Endothelial cell of umbilical vein (primary cell): ENCODE measurements around the gene KCTD16.

Experiments used
- MAX ChIP-seq: IDR thresholded peaks from 2 replicates; pipeline ENCODE4 v1.6.1; 2011; ENCODE audit not compliant: insufficient read depth, insufficient read length
- POLR2A ChIP-seq: IDR thresholded peaks from 2 replicates; pipeline ENCODE4 v1.6.1; 2012; ENCODE audit warnings: low read depth, mild to moderate bottlenecking, control low read depth, low read length
- TF ChIP-seq, protein P1 (sequence below), 2 donors: IDR thresholded peaks; 1 replicate in 1 of 2; 2 replicates in 1 of 2; pipeline ENCODE4 v1.5.1; 2011; ENCODE audit warnings: low read length in 2 of 2, mild to moderate bottlenecking in 2 of 2, moderate library complexity in 2 of 2, control low read depth in 1 of 2, inconsistent platforms in 1 of 2, low read depth in 1 of 2; ENCODE audit not compliant: insufficient read depth in 1 of 2; ENCODE audit errors: extremely low read depth in 1 of 2

DNA sequence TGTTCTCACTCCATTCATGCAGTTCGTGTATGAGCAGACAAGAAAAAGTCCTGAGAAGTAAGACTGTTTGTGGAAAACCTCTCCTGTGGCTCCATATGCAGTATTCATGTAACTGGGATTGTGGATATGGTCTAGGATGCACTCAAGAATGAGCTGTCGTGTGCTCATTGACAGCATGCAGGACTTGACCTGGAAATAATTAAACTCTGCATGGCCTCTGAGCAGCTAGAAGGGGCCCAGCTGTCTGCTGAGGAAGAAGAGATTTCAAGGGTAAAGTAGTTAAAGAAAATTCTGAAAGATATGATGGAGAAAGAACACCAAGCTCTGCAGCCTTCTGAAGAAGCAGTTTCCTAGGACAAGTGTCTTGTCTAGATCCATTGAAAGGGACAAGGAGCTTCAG is 89.4 kb downstream of the KCTD16 start:
- TF ChIP-seq MAX: no peak
- TF ChIP-seq POLR2A: no peak
- TF ChIP-seq, protein P1, sequence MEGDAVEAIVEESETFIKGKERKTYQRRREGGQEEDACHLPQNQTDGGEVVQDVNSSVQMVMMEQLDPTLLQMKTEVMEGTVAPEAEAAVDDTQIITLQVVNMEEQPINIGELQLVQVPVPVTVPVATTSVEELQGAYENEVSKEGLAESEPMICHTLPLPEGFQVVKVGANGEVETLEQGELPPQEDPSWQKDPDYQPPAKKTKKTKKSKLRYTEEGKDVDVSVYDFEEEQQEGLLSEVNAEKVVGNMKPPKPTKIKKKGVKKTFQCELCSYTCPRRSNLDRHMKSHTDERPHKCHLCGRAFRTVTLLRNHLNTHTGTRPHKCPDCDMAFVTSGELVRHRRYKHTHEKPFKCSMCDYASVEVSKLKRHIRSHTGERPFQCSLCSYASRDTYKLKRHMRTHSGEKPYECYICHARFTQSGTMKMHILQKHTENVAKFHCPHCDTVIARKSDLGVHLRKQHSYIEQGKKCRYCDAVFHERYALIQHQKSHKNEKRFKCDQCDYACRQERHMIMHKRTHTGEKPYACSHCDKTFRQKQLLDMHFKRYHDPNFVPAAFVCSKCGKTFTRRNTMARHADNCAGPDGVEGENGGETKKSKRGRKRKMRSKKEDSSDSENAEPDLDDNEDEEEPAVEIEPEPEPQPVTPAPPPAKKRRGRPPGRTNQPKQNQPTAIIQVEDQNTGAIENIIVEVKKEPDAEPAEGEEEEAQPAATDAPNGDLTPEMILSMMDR (IDR thresholded peaks at IDR 0.05; ENCODE audit: extremely low read depth in 1 of 2, insufficient read depth in 1 of 2, low read depth in 1 of 2, low read length in 2 of 2): no peak
